GM21529 (cell line): ENCODE results near the gene ACBD6.

Experiments used
- ATAC-seq: cut with Tn5 transposase; IDR thresholded peaks from one replicate; pipeline ENCODE4 v1.9.1; 2021; ENCODE audit not compliant: unreplicated experiment

Gene ACBD6

DNA sequence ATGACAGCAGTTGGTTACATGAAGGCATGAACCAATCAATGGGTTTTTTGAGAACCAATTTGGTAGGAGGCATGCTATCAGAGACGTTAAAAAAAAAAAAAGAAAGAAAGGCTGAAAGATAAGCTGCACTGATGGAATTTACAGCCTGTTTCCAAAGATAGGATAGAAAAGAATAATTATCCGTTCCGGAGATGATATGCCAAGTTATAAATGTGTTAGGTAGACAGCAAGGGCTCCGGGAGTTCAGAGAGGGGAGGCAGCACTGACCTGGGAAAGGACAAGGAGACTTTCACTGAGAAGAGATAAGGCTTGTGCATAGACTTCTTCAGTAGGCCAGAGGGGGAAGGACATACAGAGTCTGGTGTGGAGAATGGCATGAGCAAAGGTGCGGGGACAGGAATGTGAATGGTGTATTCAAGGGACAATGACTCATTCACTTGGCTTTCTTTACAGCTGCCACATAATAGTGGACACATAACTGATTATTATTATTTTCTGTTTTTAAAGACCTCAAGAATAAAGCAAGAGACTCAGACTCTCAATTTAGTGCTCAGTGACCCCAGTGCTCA, 24.8 kb upstream of the ACBD6 start:
- ATAC-seq: no peak

DNA sequence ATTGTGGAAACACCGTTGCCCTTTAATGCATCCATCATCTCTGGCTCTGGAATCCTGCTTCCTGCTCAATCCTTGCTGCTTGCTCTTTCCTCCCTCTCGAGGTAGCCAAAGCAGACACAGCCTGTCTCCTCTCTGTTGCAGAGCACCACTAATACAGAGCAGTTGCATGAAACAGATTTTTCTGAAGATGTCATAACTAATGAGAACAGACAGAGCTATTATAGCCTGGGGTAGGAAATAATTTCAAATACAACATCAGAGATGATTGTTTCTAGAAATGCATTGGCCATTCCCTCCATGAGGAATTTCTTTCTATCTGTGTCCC, 23.3 kb upstream of the ACBD6 start:
- ATAC-seq: no peak

DNA sequence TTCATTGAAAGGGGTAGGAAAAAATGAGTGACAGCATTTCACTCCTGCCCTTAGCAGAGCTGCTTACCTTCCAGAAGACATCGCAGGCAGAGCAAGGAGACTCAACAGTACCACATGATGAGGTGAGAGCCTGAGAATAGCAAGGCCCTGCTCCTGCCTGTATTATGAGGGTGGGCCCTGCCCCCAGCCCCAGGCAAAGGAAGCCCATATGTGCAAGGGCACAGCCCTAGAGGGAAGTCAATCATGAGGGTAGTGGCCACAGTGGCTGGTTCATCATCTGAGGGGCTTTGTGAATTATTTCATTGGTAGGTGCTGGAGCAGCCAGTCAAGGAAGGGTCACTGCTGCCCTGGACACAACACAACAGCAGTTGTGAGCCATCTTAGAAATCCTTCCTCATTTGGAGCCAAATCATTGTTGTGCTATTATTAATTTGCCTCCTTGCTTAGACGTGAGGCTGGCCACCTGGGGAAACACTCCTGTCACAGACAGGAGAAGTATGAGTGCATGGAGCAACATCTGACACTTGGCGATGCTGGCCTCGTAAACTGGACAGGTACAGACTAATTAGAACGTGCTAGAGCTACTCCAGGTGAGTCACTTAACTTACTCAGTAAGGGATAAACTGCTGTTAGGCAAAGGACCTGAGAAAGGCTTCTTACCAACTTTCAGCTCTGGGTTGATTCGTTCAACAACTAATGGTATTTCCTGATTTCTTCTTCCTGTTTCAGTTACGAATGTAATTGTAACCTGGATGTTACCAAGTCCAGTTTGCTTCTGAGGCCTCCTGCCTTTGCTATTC, 22.7 kb upstream of the ACBD6 start:
- ATAC-seq: no peak

DNA sequence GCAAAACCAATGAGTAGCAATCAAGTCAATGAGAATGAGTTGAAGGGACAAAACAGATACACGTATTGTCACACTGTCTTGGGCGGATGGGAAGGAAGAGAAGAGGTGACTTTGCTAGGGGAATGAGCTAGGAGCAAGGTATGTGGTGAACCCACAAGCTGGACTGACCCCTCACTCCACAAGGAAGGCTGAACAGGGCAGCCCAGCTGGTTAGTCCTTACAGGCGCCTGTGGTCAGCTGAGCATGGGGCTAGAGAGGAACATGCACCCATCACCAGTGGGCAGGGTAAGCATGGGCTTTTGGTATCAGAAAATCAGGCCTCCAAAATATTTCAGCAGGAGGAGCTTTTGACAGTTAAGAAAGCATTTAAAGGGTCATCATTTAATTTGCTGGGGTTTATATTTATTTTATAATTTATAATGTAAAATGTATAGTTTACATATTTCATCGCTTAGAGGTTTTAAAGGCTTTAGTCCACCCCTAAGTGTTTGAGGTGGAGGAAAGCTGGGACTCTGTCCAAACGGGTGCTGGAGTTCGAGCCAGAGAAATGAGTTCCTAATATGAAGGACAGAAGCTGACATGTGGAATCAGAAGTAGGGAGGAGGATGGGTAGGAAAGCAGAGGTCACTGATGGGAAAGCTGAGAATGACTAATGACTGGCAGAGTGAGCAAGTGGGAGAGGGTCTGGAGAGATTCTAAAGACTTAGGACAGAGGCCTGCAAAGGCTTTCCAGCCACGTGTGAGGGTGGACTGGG, 22.0 kb upstream of the ACBD6 start:
- no peak for ATAC-seq

DNA sequence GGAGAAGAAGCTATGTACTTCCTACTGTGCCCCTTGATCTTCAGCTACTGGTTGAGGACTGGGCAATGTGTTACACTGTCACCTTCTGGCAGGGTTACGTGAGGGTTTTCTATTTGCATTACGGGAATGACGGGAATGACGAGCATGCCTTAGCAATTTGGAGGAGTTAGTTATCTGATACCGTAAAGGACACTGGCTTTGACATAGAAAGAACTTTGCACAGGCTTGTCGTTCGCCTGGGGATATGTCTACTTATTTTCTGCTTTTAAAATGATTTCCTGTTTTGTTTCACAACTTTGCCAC, 19.8 kb upstream of the ACBD6 start:
- no peak for ATAC-seq

DNA sequence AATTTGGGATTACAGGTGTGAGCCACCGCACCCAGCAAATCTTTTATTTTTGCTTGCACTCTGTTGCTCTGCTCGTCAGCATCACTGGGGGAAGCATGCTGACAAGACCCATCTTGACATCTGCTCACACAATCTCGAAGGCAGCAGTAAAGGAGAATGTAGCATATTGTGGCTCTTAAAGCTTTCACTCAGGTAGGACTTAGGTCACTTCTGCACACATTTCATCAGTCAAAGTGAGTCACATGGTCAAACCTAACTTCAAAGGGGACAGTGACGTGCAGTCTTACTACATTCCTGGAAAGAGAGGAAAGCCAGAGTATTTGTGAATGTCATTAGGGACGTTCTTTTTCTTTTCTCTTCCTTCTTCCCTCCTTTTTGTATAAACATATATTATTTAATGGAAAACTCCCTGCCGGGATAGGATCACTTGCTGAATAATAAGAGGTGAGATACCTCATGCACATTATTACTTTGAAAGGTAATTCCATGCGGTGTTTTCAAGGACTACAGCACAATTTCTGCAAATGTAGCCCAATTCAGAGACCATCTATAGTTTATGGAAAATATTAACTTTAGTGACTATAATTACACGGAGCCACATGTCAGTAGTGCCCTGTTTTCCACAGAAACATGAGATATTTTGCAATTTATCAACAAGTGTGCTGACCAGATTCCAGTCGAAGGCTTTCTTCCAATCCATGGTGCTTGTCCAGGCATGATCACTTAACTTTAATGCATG, 19.3 kb upstream of the ACBD6 start:
- ATAC-seq: no peak

DNA sequence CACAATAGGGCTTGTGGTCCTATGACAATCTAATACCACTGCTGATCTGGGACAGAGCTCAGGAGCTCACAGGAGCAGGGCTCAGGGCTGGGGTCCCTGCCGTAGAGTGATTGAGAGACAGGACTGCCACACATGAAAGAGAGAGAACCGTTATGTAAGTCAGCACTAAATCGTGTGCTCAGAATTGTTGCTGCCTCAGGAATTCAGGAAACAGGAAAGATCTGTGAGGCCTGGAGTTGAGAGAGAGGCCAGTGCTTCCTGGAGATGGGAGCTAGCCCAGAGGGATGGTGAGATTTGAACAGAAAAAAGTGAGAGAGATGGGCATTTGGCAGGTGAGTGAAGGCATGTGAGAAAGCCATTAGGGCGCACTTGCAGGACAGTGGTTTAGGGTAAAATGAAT, 17.5 kb upstream of the ACBD6 start:
- no peak for ATAC-seq

DNA sequence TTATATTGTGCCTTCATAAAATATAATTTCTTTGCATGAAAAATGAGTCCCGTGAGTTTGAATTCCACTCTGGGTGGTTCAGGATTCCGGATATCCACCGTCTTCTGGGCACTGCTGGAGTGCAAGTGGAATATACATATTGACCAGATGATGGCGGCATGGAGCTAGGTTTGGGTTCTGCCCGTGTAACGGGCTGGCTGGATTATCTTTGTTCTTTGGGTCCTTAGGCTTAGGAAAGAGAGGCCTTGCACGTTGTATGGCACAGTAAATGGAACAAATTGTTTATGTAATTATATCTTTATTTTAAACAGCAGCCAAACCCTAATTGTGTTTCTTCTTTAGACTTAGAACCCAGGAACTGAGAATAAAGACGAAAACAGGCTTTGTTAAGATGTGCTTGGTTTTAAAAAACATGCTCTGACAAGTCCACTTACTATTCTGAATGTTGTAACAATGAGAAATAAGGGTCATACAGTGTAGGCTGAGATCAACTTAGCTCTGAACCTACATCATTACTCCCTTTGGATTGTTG, 13.5 kb upstream of the ACBD6 start:
- peak; percentile 97 for ATAC-seq

DNA sequence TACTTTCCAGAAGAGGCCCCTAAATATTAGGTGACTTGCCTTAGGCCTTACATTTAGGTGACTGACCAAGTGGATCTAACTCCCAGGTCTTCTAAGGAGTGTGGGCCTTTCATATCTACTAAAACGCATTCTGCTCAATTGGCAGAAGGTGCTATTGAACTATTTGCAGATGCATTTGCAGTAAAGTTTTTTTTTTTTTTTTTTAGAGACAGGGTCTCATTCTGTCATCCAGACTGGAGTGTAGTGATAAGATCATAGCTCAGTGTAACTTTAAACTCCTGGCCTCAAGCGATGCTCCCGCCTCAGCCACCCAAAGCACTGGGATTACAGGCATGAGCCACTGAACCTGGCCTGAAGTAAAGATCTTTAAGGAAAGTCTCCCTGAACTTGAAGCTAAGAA, 13.0 kb upstream of the ACBD6 start:
- no peak for ATAC-seq

DNA sequence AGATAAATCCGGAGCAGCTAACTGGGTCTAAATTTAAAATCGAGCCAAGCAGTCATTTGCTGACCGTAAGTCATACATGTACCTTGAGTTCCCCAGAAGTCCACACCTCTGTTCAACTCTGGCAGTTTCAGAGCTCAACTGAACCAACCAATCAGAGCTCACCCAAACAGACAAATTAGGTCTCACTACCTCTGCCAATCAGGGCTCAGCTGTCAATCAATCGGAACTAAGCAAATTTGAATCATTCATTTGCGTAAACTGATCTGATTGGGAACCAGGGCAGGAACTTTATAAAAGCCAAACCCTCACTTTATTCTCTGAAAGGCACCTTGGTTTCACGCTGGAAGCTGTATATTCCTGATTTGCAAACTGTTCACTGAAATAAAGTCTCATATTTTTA, 11.2 kb upstream of the ACBD6 start:
- no peak for ATAC-seq

DNA sequence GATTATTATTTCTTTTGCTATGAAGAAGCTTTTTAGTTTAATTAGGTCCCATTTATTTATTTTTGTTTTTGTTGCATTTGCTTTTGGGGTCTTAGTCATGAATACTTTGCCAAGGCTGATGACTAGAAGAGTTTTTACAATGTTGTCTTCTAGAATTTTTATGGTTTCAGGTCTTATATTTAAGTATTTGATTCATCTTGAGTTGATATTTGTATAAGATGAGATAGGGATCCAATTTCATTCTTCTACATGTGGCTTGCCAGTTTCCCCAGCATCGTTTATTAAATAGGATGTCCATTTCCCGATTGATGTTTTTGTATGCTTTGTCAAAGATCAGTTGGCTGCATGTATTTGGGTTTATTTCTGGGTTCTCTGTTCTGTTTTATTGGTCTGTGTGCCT, 8.5 kb upstream of the ACBD6 start:
- no peak for ATAC-seq

DNA sequence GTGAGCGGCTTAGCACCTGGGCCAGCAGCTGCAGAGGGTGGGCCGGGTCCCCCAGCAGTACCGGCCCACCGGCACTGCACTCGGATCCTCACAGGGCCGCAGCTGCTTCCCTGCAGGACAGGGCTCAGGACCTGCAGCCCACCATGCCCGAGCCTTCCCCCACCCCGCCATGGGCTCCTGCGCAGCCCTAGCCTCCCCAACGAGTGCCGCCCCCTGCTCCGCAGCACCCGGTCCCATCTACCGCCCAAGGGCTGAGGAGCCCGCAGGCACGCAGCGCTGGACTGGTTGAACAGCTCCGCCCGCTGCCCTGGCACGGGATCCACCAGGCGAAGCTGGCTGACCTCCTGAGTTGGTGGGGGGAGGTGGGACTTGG, 6.3 kb upstream of the ACBD6 start:
- no peak for ATAC-seq

DNA sequence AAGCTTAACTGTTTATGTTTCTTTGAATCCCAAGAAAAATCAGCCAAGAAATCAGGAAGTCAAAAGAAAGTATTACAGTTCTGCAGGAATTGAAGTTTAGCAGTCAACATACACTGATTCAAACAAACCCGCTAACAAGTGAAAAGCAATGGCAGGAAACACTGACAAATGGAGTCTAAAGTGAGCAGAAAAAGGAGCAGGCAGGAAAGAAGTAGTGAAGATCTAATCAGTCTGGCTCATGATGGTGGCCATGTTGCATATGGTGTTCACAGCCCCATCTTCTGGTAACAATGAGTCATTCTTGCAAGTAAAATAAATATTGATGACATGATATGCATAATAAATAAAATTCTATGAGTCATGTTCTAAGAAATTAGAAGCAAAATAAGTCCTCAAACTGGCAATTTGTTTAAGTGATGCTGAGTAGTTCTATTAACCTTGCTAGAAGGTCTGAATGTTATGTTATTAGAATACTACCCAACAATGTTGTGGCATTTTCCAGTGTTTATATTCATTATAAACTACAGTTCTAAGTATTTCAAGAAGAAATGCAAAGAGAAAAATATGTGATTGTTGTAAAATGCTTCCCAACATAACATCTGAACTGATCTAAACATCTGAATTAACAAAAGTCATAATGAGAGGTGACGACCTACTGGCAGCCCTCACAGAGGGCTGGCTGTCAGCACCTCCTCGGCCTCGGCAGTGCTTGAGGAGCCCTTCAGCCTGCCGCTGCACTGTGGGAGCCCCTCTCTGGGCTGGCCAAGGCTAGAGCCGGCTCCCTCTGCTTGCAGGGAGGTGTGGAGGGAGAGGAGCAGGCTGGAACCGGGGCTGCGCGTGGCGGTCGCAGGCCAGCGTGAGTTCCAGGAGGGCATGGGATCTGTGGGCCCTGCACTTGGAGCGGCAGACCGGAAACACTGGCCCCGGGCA, 5.7 kb upstream of the ACBD6 start:
- ATAC-seq: no peak

DNA sequence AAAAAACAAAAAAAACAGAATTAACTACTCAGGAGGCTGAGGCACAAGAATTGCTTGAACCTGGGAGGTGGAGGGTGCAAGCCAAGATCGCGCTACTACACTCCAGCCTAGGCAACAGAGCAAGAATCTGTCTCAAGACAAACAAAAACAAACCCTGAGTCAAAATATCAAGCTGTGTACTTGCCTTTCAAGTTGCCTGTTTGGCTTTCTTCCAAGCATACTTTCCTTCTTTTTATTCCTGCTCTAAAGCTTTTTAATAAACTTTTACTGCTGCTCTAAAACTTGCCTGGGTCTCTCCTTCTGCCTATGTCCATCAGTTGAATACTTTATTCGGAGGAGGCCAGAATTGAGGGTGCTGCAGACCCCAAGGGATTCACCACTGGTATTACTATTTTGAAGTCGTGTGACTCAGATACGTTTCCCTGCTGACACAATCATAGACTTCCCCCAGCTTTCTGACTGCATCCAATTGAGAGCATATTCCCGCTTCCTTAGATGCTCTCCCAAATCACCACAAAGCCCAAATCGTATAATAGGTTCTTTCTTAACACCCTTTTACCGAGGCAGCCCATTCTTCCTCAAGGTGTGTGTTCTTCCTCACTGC, 3.5 kb upstream of the ACBD6 start:
- ATAC-seq: no peak

DNA sequence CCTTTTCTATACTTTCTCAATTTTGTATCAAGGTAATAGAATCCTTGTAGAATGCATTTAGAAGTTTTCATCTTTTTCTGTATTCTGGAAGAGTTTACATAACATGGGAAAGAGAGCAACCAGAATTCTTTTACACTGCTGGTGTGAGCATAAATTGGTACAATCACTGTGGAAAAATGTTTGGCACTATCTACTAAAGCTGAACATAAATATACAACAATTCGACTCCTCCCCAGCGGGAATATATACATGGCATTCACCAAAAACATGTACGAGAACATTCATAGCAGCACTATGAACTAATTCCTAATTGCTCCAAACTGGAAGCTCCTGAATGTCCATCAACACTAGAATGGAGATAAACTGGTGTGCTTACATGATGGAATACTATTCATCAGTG, 1.8 kb upstream of the ACBD6 start:
- no peak for ATAC-seq

DNA sequence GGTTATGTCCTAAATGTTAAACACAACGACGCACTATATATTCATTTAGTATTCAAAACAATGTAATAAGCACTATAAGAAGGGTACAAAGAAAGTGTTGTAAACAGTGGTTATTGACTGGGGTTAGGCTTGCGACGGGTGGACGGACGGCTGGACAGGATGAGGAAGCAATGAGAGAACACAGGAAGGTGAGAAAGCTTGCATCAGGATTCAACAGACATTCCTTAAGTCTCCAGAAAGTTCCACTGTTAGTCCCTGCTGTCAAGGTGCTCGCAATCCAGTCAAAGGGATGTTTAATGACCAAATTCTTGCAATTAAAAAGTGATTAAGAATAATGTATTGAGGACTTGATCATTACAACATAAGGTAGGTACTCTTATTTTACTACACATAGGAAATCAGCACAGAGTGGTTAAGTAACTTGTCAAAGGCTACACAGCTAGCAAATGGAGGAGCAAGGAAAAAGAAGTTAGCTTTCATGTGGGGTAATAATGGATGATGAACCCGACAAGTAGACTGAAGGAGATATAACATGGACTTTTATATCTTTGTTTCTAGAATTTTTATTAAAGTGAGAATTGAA, 994 bp upstream of the ACBD6 start:
- peak; percentile 3 for ATAC-seq

DNA sequence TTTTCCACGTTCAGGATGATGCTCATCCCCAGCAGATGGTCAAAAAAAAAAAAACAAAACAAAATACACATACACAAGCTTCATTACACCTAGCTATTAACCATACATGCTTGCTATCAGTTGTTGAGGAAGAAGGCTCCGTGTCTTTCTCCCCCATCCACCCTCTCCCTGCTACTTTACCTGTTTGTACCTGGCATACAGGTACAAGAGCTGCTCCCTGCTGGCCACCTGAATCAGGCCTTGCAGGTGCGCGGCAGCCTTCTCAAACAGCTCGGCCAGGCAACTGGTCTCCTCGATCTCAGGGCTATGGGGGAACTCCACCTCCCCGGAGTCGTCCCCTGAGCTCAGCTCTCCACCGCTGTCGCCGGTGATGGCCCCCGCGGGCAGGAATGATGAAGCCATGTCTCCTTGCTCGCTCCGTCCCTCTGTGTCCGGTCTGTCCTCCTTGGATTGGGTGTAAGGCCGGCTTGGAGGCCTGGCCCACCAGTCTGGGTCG, 464 bp downstream of the ACBD6 start:
- ATAC-seq: peak; percentile 30

DNA sequence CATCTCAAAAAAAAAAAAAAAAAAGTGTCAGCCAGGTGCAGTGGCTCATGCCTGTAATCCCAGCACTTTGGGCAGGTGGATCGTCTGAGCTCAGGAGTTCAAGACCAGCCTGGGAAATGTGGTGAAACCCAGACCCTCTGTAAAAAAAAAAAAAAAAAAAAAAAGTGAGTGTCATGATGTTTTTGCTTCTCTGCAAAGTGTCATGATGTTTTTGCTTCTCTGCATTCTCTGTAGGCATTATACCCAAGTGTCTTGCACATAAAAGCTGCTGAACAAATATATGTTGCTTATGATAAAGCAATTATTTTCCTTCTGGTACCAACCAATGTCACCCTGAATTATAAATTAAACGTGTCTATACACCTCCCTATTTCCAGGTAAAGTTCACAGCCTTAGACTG, 1.7 kb downstream of the ACBD6 start:
- ATAC-seq: no peak

DNA sequence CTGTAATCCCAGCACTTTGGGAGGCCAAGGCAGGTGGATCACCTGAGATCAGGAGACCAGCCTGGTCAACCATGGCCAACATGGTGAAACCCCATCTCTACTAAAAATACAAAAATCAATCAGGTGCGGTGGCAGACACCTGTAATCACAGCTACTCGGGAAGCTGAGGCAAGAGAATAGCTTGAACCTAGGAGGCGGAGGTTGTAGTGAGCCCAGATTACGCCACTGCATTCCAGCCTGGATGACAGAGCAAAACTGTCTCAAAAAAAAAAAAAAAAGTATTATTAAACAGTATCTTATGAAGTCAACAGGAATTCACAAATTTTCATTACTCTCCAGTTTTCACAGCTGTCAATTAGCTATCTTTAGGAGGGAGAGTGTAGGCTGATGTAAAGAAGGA, 3.8 kb downstream of the ACBD6 start:
- no peak for ATAC-seq

DNA sequence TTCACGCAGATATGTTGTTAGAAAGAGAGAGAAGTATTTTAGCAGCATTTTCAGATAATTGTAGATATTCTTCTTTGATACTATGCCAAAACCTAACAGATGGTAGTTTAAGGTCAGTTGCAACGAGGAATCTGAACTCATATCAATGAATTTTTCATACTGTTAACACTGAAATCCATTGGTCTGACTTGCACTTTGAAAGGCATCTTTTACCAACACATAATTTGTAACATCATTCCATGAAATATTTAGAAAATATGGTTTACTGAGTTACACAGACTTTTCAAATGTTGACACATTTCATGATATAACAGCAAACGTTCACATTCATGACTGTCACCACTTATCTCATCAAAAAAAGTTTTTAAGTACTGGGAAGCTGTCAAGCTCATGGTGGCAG, 4.6 kb downstream of the ACBD6 start:
- no peak for ATAC-seq
